Activated T-cell treated with anti-CD3 and anti-CD28 coated beads for 24 hours (primary cell): ENCODE data around the gene SMARCC2.
A peak's percentile ranks its signal among the peaks of the same experiment; 100 is the strongest.
"Not testable (repeated sequence)": the region's sequence is repeated elsewhere in the genome, so short reads cannot be mapped to it uniquely, and the experiment has no call there.

Experiments used
- DNase-seq: peaks from one replicate; pipeline ENCODE4 v3.0.0-alpha.2; 2020; ENCODE audit warnings: low read depth

Gene SMARCC2

GRCh38 chr12:56121204-56121870 is 67.9 kb downstream of the SMARCC2 start:
- no peak for DNase-seq

- no peak for DNase-seq
These were observed 69.0 kb downstream of the SMARCC2 start for GRCh38 chr12:56120158-56120846.

GRCh38 chr12:56119361-56119796 is 69.9 kb downstream of the SMARCC2 start:
- DNase-seq = peak; percentile 48

GRCh38 chr12:56118688-56119357 is 70.5 kb downstream of the SMARCC2 start:
- DNase-seq = no peak

GRCh38 chr12:56117778-56118687 is 71.2 kb downstream of the SMARCC2 start, which contains the start of gene ZC3H10:
Gene ZC3H10, plus strand, starts transcription at chr12:56118266. Its CDS starts 2,297 bp downstream, at chr12:56120563.
- peak; percentile 99 for DNase-seq

GRCh38 chr12:56117082-56117706 is 72.1 kb downstream of the SMARCC2 start:
- not testable (repeated sequence) for DNase-seq

GRCh38 chr12:56116267-56117081 is 72.8 kb downstream of the SMARCC2 start, which contains the start of gene RPL41:
Gene RPL41, plus strand, starts transcription at chr12:56116633.
- DNase-seq = peak; percentile 93

- DNase-seq = no peak
These were observed 74.0 kb downstream of the SMARCC2 start for GRCh38 chr12:56115329-56115728.

GRCh38 chr12:56114084-56114483 is 75.2 kb downstream of the SMARCC2 start:
- DNase-seq = no peak
